Natural killer cell treated with Interleukin-12 subunit alpha and Interleukin-12 subunit beta and Interleukin-15 and Interleukin-18, amount 100 ng/mL, for 72 hours (primary cell): ENCODE results near the gene CD28. TPM values are rescaled to one million over a fixed set of nuclear protein-coding genes. Genes with fewer than 3 reads are reported as not detected.

Experiments used
- ATAC-seq, 2 donors: fragments of 150-1000 bp; cut with Tn5 transposase in 1 of 2; sonication (Bioruptor Pico), chemical (Tn5 transposase) in 1 of 2; 2 replicates each; pipeline ENCODE4 v1.10.0; 2021
- DNase-seq: peaks from one replicate; pipeline ENCODE4 v3.0.0; 2022; ENCODE audit warnings: low spot score
- H3K27ac Mint-ChIP-seq, 2 donors: 1 replicate in 1 of 2; 2 replicates in 1 of 2; pipeline ENCODE4 v1.8.0; 2022; ENCODE audit warnings: mixed read lengths in 2 of 2, mild to moderate bottlenecking in 1 of 2, moderate library complexity in 1 of 2
- H3K27me3 Mint-ChIP-seq, 2 donors: 1 replicate in 1 of 2; 2 replicates in 1 of 2; pipeline ENCODE4 v1.8.0; 2022; ENCODE audit warnings: mixed read lengths in 2 of 2
- H3K36me3 Mint-ChIP-seq: one replicate; pipeline ENCODE4 v1.8.0; 2022; ENCODE audit warnings: mixed read lengths
- H3K4me1 Mint-ChIP-seq, 2 donors: 1 replicate in 1 of 2; 2 replicates in 1 of 2; pipeline ENCODE4 v1.8.0; 2022; ENCODE audit warnings: low read depth in 2 of 2, mixed read lengths in 2 of 2, mild to moderate bottlenecking in 1 of 2
- H3K4me3 Mint-ChIP-seq: one replicate; pipeline ENCODE4 v1.8.0; 2022; ENCODE audit warnings: mixed read lengths
- H3K9me3 Mint-ChIP-seq: 2 replicates; pipeline ENCODE4 v1.8.0; 2022; ENCODE audit warnings: mixed read lengths
- total RNA-seq, 2 donors: library from RNA; stranded (reverse); gene quantifications; one replicate each; pipeline ENCODE4 v1.2.3, GENCODE V29; 2022

CD28 gene
- total RNA-seq = 1 to 10 TPM; 2.5 to 3.2 TPM

GRCh38 chr2:203706403-203706802, at the start of gene CD28:
Gene CD28, plus strand, starts transcription at chr2:203706639. Its CDS starts 58 bp downstream, at chr2:203706697.
- Mint-ChIP-seq H3K27ac (peak within 1 kb of the TSS; percentile 82 to 98), H3K4me3 (peak within 1 kb of the TSS; percentile 76), H3K36me3 (peaks cover 8% of the 10 kb centered on the region), H3K4me1 (peaks cover 23 to 24% of the 10 kb centered on the region in 2 donors), H3K27me3 (peaks cover 0 to 4% of the 10 kb centered on the region in 2 donors), H3K9me3 (peaks cover 4% of the 10 kb centered on the region)
- DNase-seq (peak; percentile 81), ATAC-seq (peak; percentile 89 to 99)

DNA sequence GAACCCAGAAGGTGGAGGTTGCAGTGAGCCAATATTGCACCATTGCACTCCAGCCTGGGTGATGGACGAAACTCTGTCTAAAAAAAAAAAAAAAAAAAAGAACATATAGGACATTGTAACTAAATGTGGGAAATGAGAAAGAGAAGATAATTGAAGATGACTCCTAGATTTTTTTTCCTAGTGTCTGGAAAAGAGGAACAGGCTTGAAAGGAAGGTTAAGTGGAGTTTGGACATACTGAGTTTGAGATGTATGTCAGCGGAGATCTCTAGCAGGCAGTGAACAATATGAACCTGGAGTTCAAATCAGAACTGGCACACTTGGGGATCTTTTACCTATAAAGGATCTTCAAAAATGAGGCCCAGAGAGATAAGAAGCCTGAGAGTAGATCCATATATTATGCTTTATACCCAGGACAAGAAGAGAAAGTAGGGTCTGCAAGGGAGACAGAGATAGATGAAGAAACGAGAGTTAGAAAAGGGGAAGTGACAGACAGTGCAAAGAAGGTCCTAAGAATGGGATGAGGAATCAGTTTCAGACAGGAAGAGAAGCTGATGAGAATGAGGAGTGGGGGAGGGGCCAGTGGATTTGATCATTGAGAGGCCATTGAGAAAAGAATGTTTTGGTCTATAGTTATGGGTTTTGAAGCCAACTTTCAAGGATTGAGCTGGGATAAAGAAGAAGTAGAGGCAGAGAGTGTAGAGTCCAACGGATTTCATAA, 46.9 kb upstream of the CD28 start:
- DNase-seq (no peak), ATAC-seq (no peak)
- H3K36me3 Mint-ChIP-seq = no peaks in the 10 kb centered on the region
- H3K4me3 Mint-ChIP-seq = no peak overlapping the region
- H3K27me3 Mint-ChIP-seq = peaks cover 5 to 20% of the 10 kb centered on the region in 2 donors
- H3K27ac Mint-ChIP-seq = no peak overlapping the region
- no peaks in the 10 kb centered on the region for H3K9me3 Mint-ChIP-seq
- no peaks in the 10 kb centered on the region for H3K4me1 Mint-ChIP-seq

GRCh38 chr2:203660465-203660864, 46.0 kb upstream of the CD28 start:
- no peaks in the 10 kb centered on the region for H3K4me1 Mint-ChIP-seq
- H3K27ac Mint-ChIP-seq = no peak overlapping the region
- no peak for DNase-seq
- ATAC-seq = no peak
- H3K9me3 Mint-ChIP-seq = no peaks in the 10 kb centered on the region
- H3K36me3 Mint-ChIP-seq = no peaks in the 10 kb centered on the region
- H3K27me3 Mint-ChIP-seq = peaks cover 5 to 13% of the 10 kb centered on the region in 2 donors
- H3K4me3 Mint-ChIP-seq = no peak overlapping the region

GRCh38 chr2:203661279-203661908, 45.0 kb upstream of the CD28 start:
- Mint-ChIP-seq H3K36me3 (no peaks in the 10 kb centered on the region), H3K9me3 (no peaks in the 10 kb centered on the region), H3K27me3 (peaks cover 5 to 13% of the 10 kb centered on the region in 2 donors), H3K4me1 (no peaks in the 10 kb centered on the region), H3K27ac (no peak overlapping the region), H3K4me3 (no peak overlapping the region)
- DNase-seq (no peak), ATAC-seq (no peak)

- H3K4me3 Mint-ChIP-seq = no peak overlapping the region
- H3K4me1 Mint-ChIP-seq = no peaks in the 10 kb centered on the region
- no peak overlapping the region for H3K27ac Mint-ChIP-seq
- H3K27me3 Mint-ChIP-seq = peaks cover 5 to 10% of the 10 kb centered on the region in 2 donors
- DNase-seq = no peak
- ATAC-seq = no peak
- no peaks in the 10 kb centered on the region for H3K9me3 Mint-ChIP-seq
- no peaks in the 10 kb centered on the region for H3K36me3 Mint-ChIP-seq
These were observed 44.0 kb upstream of the CD28 start for GRCh38 chr2:203662487-203662886.

DNA sequence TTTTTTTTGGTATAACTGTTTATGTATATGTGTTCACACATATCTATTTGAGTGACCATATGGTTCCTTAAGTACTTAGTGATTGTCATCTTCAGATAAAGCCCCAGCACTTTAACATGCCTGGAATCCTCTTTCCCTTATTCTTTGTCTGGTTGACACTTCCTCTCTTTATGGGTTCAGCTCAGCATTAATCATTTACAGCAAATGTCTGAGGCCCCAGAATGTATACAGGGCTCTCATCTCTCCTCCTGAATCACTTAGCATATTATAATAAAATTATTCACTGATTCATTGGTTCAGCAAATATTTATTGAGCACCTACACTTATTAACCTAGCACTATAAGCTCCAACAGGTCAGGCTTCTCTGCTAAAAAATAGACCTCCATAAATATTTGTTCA, 43.5 kb upstream of the CD28 start:
- ATAC-seq (no peak), DNase-seq (no peak)
- Mint-ChIP-seq H3K27ac (no peak overlapping the region), H3K9me3 (no peaks in the 10 kb centered on the region), H3K4me1 (no peaks in the 10 kb centered on the region), H3K36me3 (no peaks in the 10 kb centered on the region), H3K4me3 (no peak overlapping the region), H3K27me3 (peaks cover 5 to 10% of the 10 kb centered on the region in 2 donors)

DNA sequence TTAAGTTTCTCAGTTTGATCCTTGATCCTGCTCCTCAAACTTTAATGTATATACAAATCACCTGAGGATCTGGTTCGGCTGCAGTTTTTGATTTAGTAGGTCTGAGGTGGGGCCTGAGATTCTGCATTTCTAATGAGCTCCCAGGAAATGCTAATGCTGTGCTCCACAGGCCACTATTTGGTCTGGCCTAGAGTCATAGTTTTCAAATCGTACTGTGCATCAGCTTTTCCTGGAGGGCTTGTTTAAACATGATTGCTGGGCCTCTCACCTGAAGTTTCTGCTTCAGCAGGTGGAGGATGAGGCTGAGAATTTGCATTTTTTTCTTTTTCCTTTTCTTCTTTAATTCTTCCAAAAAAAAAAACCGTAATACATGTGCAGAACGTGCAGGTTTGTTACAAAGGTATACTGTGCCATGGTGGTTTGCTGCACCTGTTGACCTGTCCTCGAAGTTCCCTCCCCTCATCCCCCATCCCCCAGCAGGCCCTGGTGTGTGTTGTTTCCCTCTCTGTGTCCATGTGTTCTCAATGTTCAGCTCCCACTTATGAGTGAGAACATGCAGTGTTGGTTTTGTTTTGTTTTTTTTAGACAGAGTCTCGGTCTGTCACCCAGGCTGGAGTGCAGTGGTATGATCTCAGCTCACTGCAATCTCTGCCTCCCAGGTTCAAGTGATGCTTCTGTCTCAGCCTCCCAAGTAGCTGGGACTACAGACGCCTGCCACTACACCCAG, 42.2 kb upstream of the CD28 start:
- H3K4me3 Mint-ChIP-seq = no peak overlapping the region
- ATAC-seq (no peak), DNase-seq (no peak)
- no peaks in the 10 kb centered on the region for H3K4me1 Mint-ChIP-seq
- H3K27me3 Mint-ChIP-seq = peaks cover 0 to 5% of the 10 kb centered on the region in 2 donors
- no peaks in the 10 kb centered on the region for H3K9me3 Mint-ChIP-seq
- no peaks in the 10 kb centered on the region for H3K36me3 Mint-ChIP-seq
- H3K27ac Mint-ChIP-seq = no peak overlapping the region

DNA sequence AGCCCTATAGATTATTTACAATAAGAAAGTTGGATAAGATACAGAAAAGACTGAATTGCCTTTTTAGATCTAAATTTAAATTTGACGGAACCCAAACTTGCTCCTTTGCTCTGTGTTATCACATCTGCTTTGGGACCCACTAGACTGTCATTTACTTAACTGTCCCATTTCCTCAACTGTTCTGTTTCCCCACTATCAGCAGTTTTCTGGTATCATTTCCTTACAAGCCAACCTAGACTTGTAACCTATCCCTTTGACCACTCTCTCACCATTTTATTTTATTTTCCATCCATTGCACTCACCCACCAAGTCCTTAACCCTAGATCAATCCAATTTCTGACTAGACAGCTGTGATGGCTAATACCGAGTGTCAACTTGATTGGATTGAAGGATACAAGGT, 38.6 kb upstream of the CD28 start:
- ATAC-seq (no peak), DNase-seq (no peak)
- Mint-ChIP-seq H3K27me3 (peaks cover 0 to 9% of the 10 kb centered on the region in 2 donors), H3K9me3 (no peaks in the 10 kb centered on the region), H3K36me3 (no peaks in the 10 kb centered on the region), H3K27ac (no peak overlapping the region), H3K4me1 (no peaks in the 10 kb centered on the region), H3K4me3 (no peak overlapping the region)

GRCh38 chr2:203669820-203670219, 36.6 kb upstream of the CD28 start:
- Mint-ChIP-seq H3K36me3 (no peaks in the 10 kb centered on the region), H3K9me3 (peaks cover 3% of the 10 kb centered on the region), H3K27me3 (peaks cover 0 to 13% of the 10 kb centered on the region in 2 donors), H3K4me3 (no peak overlapping the region), H3K4me1 (peaks cover 4 to 7% of the 10 kb centered on the region in 2 donors), H3K27ac (no peak overlapping the region)
- ATAC-seq = no peak
- DNase-seq = no peak

GRCh38 chr2:203670939-203671338, 35.5 kb upstream of the CD28 start:
- Mint-ChIP-seq H3K9me3 (peaks cover 3% of the 10 kb centered on the region), H3K27ac (no peak overlapping the region), H3K4me3 (no peak overlapping the region), H3K36me3 (no peaks in the 10 kb centered on the region), H3K27me3 (peaks cover 0 to 20% of the 10 kb centered on the region in 2 donors), H3K4me1 (peaks cover 4 to 7% of the 10 kb centered on the region in 2 donors)
- DNase-seq (no peak), ATAC-seq (no peak)

- ATAC-seq (no peak), DNase-seq (no peak)
- H3K27ac Mint-ChIP-seq = no peak overlapping the region
These were observed 34.6 kb upstream of the CD28 start for GRCh38 chr2:203671876-203672275.

GRCh38 chr2:203672856-203673255, 33.6 kb upstream of the CD28 start:
- Mint-ChIP-seq H3K27ac (no peak overlapping the region), H3K27me3 (peaks cover 0 to 25% of the 10 kb centered on the region in 2 donors), H3K4me3 (no peak overlapping the region), H3K36me3 (no peaks in the 10 kb centered on the region), H3K9me3 (peaks cover 3% of the 10 kb centered on the region), H3K4me1 (peaks cover 4 to 7% of the 10 kb centered on the region in 2 donors)
- DNase-seq = no peak
- ATAC-seq = no peak

More at GRCh38 chr2:203671876-203672275, 34.6 kb upstream of the CD28 start:
- Mint-ChIP-seq H3K9me3 (peaks cover 3% of the 10 kb centered on the region), H3K4me3 (no peak overlapping the region), H3K27me3 (peaks cover 0 to 23% of the 10 kb centered on the region in 2 donors), H3K4me1 (peaks cover 4 to 7% of the 10 kb centered on the region in 2 donors), H3K36me3 (no peaks in the 10 kb centered on the region)

GRCh38 chr2:203673933-203674332, 32.5 kb upstream of the CD28 start:
- Mint-ChIP-seq H3K4me1 (peaks cover 4 to 7% of the 10 kb centered on the region in 2 donors), H3K4me3 (no peak overlapping the region), H3K27ac (no peak overlapping the region), H3K36me3 (peaks cover 5% of the 10 kb centered on the region), H3K9me3 (peaks cover 10% of the 10 kb centered on the region), H3K27me3 (peaks cover 7 to 31% of the 10 kb centered on the region in 2 donors)
- DNase-seq (peak; percentile 64), ATAC-seq (peak; percentile 82 to 89)

DNA sequence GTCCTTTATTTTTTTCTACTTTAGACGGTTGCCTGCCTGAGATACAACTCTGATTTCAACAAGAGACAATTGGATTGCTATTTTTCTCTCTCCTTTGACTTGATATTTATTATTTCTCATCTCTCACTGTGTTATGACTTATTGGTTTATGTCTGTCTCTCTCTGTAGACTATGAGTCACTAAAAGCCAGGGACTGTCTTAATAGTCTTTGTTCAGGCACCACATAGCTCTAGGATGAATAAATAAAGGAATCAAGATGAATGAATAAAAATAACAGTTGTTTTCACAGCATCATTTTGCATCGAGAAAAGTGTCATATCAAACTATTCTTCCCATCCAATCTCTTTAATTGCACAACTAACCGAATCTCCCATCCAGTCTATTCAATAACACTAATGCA, 31.4 kb upstream of the CD28 start:
- H3K27ac Mint-ChIP-seq = no peak overlapping the region
- peaks cover 4 to 7% of the 10 kb centered on the region in 2 donors for H3K4me1 Mint-ChIP-seq
- ATAC-seq = no peak

More for the DNA sequence above, 31.4 kb upstream of the CD28 start:
- H3K9me3 Mint-ChIP-seq = peaks cover 10% of the 10 kb centered on the region
- peaks cover 12 to 29% of the 10 kb centered on the region in 2 donors for H3K27me3 Mint-ChIP-seq
- H3K4me3 Mint-ChIP-seq = no peak overlapping the region
- no peak for DNase-seq
- peaks cover 6% of the 10 kb centered on the region for H3K36me3 Mint-ChIP-seq
